Natural killer cell (primary cell): ENCODE results near the gene COG3. TPM values are rescaled to one million over a fixed set of nuclear protein-coding genes. Genes with fewer than 3 reads are reported as not detected.
"Not testable (repeated sequence)": the region's sequence is repeated elsewhere in the genome, so short reads cannot be mapped to it uniquely, and the experiment has no call there.

ENCODE experiments used
- ATAC-seq, 3 donors: fragments of 150-1000 bp in 2 of 3; fragments of 200-7000 bp in 1 of 3; cut with Tn5 transposase; 1 replicate in 1 of 3; 2 replicates in 2 of 3; pipeline ENCODE4 v1.10.0; 2021; ENCODE audit warnings: mild to moderate bottlenecking in 2 of 3, moderate library complexity in 2 of 3
- DNase-seq, 2 donors: peaks; one replicate each; pipeline versions ENCODE4 v3.0.0 to v3.0.0-alpha.2; 2013 to 2021; ENCODE audit warnings: mixed read lengths in 1 of 2
- H3K27ac ChIP-seq: one replicate; pipeline ENCODE4 v1.5.1; 2013; ENCODE audit warnings: mild to moderate bottlenecking, low read length
- H3K27me3 ChIP-seq: one replicate; pipeline ENCODE4 v1.6.1; 2013; ENCODE audit warnings: low read length; ENCODE audit not compliant: control insufficient read depth, insufficient read depth
- H3K36me3 ChIP-seq: one replicate; pipeline ENCODE4 v1.6.1; 2013; ENCODE audit warnings: low read length; ENCODE audit not compliant: control insufficient read depth, insufficient read depth
- H3K4me1 ChIP-seq: one replicate; pipeline ENCODE4 v1.6.1; 2013; ENCODE audit warnings: low read length; ENCODE audit not compliant: control insufficient read depth, insufficient read depth
- H3K4me3 ChIP-seq: one replicate; pipeline ENCODE4 v1.5.1; 2013; ENCODE audit warnings: low read length
- H3K9me3 ChIP-seq: one replicate; pipeline ENCODE4 v1.6.1; 2013; ENCODE audit warnings: low read length; ENCODE audit not compliant: control insufficient read depth, insufficient read depth
- H3K27ac Mint-ChIP-seq, 2 donors: one replicate each; pipeline ENCODE4 v1.8.0; 2022; ENCODE audit warnings: mild to moderate bottlenecking in 2 of 2, mixed read lengths in 2 of 2, moderate library complexity in 1 of 2
- H3K27me3 Mint-ChIP-seq, 2 donors: one replicate each; pipeline ENCODE4 v1.8.0; 2022; ENCODE audit warnings: low read depth in 2 of 2, mixed read lengths in 2 of 2
- H3K36me3 Mint-ChIP-seq: one replicate; pipeline ENCODE4 v1.8.0; 2022; ENCODE audit warnings: mixed read lengths
- H3K4me1 Mint-ChIP-seq, 2 donors: one replicate each; pipeline ENCODE4 v1.8.0; 2022; ENCODE audit warnings: mixed read lengths in 2 of 2
- H3K4me3 Mint-ChIP-seq: one replicate; pipeline ENCODE4 v1.8.0; 2022; ENCODE audit warnings: mild to moderate bottlenecking, moderate library complexity, mixed read lengths
- H3K9me3 Mint-ChIP-seq, 2 donors: one replicate each; pipeline ENCODE4 v1.8.0; 2022; ENCODE audit warnings: mixed read lengths in 2 of 2
- WGBS: methylation state at CpG from one replicate; pipeline ENCODE4 v1.1.7; 2013; ENCODE audit warnings: missing lambda C conversion rate; ENCODE audit not compliant: insufficient coverage; 5-methylcytosine and 5-hydroxymethylcytosine counted together
- intact Hi-C: fragments of 100-400 bp; cut with micrococcal nuclease; formaldehyde crosslinking; loops from one replicate; pipeline ENCODE4 v1.14.2; 2022
- total RNA-seq, 4 donors: library from RNA; stranded (reverse); fragments of 120-200 nt in 1 of 4; gene quantifications; one replicate each; pipeline versions ENCODE4 v1.2.3 to v1.2.4, GENCODE V29; 2013 to 2022
- TF ChIP-seq, protein P1 (sequence below): fragments of 200-600 bp; IDR thresholded peaks from one replicate; pipeline ENCODE4 v1.8.0; 2022; ENCODE audit warnings: antibody characterized with exemption

Gene COG3
- total RNA-seq, 3 donors from 2014 or later (not counting 1 experiment from before 2014, with no cell fraction given): 48.8 to 58.1 (median 55.6) TPM

DNA sequence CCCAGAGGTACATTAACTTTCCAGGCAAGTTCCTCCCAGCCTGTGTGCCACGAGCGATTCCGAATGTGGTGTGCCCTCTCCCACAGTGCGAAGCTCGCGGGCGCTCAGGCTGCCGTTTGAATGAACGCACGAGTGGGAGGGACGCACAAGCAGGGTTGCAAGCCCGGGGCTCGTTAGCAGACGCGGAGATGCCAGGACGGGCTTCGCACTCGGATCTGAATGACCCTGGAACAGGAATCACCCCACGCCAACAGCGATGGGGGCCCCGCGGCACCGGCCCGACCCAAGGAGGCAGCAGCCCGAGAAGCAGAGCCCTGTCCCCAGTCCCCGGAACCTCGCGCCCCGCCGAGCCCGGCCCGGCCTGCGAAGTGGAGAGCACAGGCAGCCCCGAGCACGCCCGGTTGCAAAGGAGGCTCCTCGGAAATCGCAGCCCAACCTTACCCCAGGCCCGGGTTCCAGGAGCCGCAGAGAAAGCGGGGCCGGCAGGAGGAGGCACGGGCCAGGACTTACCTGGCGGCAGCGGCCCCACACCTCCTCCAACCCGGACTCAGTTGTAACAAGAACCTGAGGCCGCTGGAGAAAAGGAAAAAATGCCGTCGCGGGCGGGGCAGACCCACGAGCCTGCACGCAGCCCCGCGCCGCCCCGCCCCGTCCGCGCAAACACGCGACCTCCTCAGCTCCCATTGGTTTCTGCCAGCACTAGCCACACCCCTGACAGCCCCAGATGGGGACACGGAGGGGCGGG lies 46.8 kb upstream of the COG3 start, which contains the start of gene SLC25A30:
TSS of gene SLC25A30 (minus strand) at position 584 of the 745 bp plus-strand sequence. CDS start 6,948 bp downstream, outside the sequence.
- intact Hi-C loops: loop anchor here (1.0 to 10.0 kb wide), 5 partner anchors 46 to 879 kb away; partner anchors contain the start of genes COG3 and TPT1

DNA sequence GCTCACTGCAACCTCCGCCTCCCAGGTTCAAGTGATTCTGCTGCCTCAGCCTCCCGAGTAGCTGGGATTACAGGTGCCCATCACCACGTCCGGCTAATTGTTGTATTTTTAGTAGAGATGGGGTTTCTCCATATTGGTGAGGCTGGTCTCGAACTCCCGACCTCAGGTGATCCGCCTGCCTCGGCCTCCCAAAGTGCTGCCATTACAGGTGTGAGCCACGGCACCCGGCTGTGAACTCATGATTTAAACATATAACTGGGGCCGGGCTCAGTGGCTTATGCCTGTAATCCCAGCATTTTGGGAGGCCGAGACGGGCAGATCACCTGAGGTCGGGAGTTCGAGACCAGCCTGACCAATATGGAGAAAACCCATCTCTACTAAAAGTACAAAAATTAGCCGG lies 45.4 kb upstream of the COG3 start:
- H3K4me3 Mint-ChIP-seq, H3K9me3 Mint-ChIP-seq, H3K27ac ChIP-seq, H3K9me3 ChIP-seq, H3K36me3 Mint-ChIP-seq, DNase-seq, H3K4me3 ChIP-seq, H3K36me3 ChIP-seq, H3K27me3 Mint-ChIP-seq, ATAC-seq, H3K27ac Mint-ChIP-seq, H3K27me3 ChIP-seq: not testable (repeated sequence)
- H3K4me1 ChIP-seq: peaks cover 17% of the 10 kb centered on the region
- WGBS: 95% methylated on average over 16 of the region's 16 CpGs
- intact Hi-C loops: loop anchor here (2.0 to 10.0 kb wide), 3 partner anchors 55 to 878 kb away; no protein-coding TSS in a partner anchor
- H3K4me1 Mint-ChIP-seq: peaks cover 22 to 25% of the 10 kb centered on the region in 2 donors

More for the DNA sequence above, 46.8 kb upstream of the COG3 start, which contains the start of gene SLC25A30:
- Histone ChIP-seq H3K4me1 (peaks cover 17% of the 10 kb centered on the region), H3K27me3 (no peaks in the 10 kb centered on the region), H3K4me3 (peak within 1 kb of the TSS; percentile 75), H3K36me3 (no peaks in the 10 kb centered on the region), H3K27ac (peak within 1 kb of the TSS; percentile 86), H3K9me3 (no peaks in the 10 kb centered on the region)
- peak within 1 kb of the TSS; percentile 94 for H3K4me3 Mint-ChIP-seq
- ATAC-seq (peak; percentile 92 to 96 (median 93)), DNase-seq (peak; percentile 82 to 94)
- TF ChIP-seq, protein P1, sequence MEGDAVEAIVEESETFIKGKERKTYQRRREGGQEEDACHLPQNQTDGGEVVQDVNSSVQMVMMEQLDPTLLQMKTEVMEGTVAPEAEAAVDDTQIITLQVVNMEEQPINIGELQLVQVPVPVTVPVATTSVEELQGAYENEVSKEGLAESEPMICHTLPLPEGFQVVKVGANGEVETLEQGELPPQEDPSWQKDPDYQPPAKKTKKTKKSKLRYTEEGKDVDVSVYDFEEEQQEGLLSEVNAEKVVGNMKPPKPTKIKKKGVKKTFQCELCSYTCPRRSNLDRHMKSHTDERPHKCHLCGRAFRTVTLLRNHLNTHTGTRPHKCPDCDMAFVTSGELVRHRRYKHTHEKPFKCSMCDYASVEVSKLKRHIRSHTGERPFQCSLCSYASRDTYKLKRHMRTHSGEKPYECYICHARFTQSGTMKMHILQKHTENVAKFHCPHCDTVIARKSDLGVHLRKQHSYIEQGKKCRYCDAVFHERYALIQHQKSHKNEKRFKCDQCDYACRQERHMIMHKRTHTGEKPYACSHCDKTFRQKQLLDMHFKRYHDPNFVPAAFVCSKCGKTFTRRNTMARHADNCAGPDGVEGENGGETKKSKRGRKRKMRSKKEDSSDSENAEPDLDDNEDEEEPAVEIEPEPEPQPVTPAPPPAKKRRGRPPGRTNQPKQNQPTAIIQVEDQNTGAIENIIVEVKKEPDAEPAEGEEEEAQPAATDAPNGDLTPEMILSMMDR: no peak
- H3K27ac Mint-ChIP-seq: peak within 1 kb of the TSS; percentile 95 to 97
- no peaks in the 10 kb centered on the region for H3K36me3 Mint-ChIP-seq
- H3K9me3 Mint-ChIP-seq: no peaks in the 10 kb centered on the region
- 0% methylated on average over 64 of the region's 64 CpGs for WGBS
- no peaks in the 10 kb centered on the region for H3K27me3 Mint-ChIP-seq
- H3K4me1 Mint-ChIP-seq: peaks cover 23 to 25% of the 10 kb centered on the region in 2 donors

DNA sequence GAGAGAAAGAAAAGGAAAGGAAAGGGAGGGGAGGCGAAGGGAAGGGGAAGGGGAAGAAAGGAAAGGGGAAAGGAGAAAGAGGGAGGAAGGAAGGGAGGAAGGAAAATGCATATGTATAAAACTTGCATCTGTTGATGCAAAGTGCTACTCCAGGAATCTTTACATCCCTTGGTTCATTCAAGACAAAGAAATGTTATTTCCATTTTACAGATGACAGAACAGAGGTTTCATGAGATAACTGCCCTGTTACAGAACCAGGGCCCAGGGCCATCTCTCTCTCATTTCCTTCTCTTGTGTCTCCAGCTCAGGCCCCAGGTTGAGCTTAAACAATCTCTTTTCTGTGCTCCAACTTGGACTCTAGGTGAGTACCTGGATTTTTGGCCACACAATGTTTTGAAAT lies 44.8 kb upstream of the COG3 start:
- no peak overlapping the region for H3K27ac ChIP-seq

More for the DNA sequence above, 44.8 kb upstream of the COG3 start:
- H3K4me3 Mint-ChIP-seq: peak overlapping the region; percentile 72
- H3K27ac Mint-ChIP-seq: peak overlapping the region; percentile 2 to 57
- 96% methylated on average over 1 of the region's 1 CpG for WGBS
- H3K36me3 Mint-ChIP-seq: no peaks in the 10 kb centered on the region
- TF ChIP-seq, protein P1: no peak
- H3K4me1 ChIP-seq: peaks cover 17% of the 10 kb centered on the region
- no peaks in the 10 kb centered on the region for H3K9me3 ChIP-seq
- H3K36me3 ChIP-seq: no peaks in the 10 kb centered on the region
- no peak for ATAC-seq
- no peaks in the 10 kb centered on the region for H3K27me3 ChIP-seq
- H3K9me3 Mint-ChIP-seq: no peaks in the 10 kb centered on the region
- H3K27me3 Mint-ChIP-seq: no peaks in the 10 kb centered on the region
- H3K4me3 ChIP-seq: no peak overlapping the region
- H3K4me1 Mint-ChIP-seq: peaks cover 18 to 20% of the 10 kb centered on the region in 2 donors
- intact Hi-C loops: loop anchor here (2.0 to 10.0 kb wide), 3 partner anchors 55 to 877 kb away; no protein-coding TSS in a partner anchor
- DNase-seq: peak in 1 of 2 donors; percentile 13
